Erythroblast (primary cell): ENCODE measurements around the gene NDRG4.

ENCODE experiments used
- GATA1 ChIP-seq: IDR thresholded peaks from 2 replicates; pipeline ENCODE4 v1.6.1; 2011; ENCODE audit warnings: low read depth, mild to moderate bottlenecking, control low read depth, low read length, moderate library complexity
- POLR2A ChIP-seq: IDR thresholded peaks from 2 replicates; pipeline ENCODE4 v1.6.1; 2011; ENCODE audit warnings: mild to moderate bottlenecking, low read length

- TF ChIP-seq POLR2A: no peak
- TF ChIP-seq GATA1: no peak
These were observed 36.7 kb upstream of the NDRG4 start for GRCh38 chr16:58462997-58463941.
